SK-N-SH (cell line): ENCODE results near the gene TMEM30A. TPM values are rescaled to one million over a fixed set of nuclear protein-coding genes. Genes with fewer than 3 reads are reported as not detected.

ENCODE experiments used
- CTCF ChIA-PET: fragments of 300-600, 350-600 bp; formaldehyde crosslinking; extraction: SDS; loops from one replicate; lab custom pipeline; 2021; lab: Yijun Ruan, JAX
- POLR2A ChIA-PET: fragments of 350-600 bp; sonication (Branson Sonifier 250); formaldehyde crosslinking; extraction: SDS; loops from one replicate; lab custom pipeline; 2020; ENCODE audit warnings: antibody characterized with exemption, inconsistent platforms; lab: Yijun Ruan, JAX
- DNase-seq: peaks from one replicate; pipeline ENCODE4 v3.0.0; 2012
- H2AFZ ChIP-seq: fragments of 200-600 bp; sonication (generic); 2 replicates; pipeline ENCODE4 v1.8.1; 2016; ENCODE audit warnings: antibody characterized with exemption, mild to moderate bottlenecking, low read depth
- H3F3A ChIP-seq: fragments of 200-600 bp; sonication (generic); replicated peaks from 2 replicates; pipeline ENCODE3; 2016; ENCODE audit warnings: antibody characterized with exemption, mild to moderate bottlenecking; ENCODE audit not compliant: insufficient read depth
- H3K27ac ChIP-seq, 2 experiments: fragments of 200-500 bp in 1 of 2; fragments of 200-600 bp in 1 of 2; sonication (Bioruptor generic) in 1 of 2; sonication (generic), shearing (Covaris generic) in 1 of 2; 2 replicates each; pipeline versions ENCODE4 v1.5.1 to v1.6.1; 2014 to 2016; ENCODE audit warnings: low read depth in 2 of 2, inconsistent platforms in 1 of 2, low read length in 1 of 2, mild to moderate bottlenecking in 1 of 2, mixed read lengths in 1 of 2
- H3K27me3 ChIP-seq: fragments of 200-600 bp; sonication (generic), shearing (Covaris generic); 2 replicates; pipeline ENCODE4 v1.6.1; 2016; ENCODE audit warnings: mixed run types; ENCODE audit not compliant: insufficient read depth
- H3K36me3 ChIP-seq, 2 experiments: fragments of 200-500 bp in 1 of 2; fragments of 200-600 bp in 1 of 2; sonication (Bioruptor generic) in 1 of 2; sonication (generic) in 1 of 2; replicated peaks in 1 of 2; 2 replicates each; pipeline versions ENCODE3 to v1.5.1; 2014 to 2016; ENCODE audit warnings: low read length in 1 of 2, mild to moderate bottlenecking in 1 of 2; ENCODE audit not compliant: insufficient read depth in 2 of 2, control insufficient read depth in 1 of 2
- H3K4me1 ChIP-seq, 2 experiments: fragments of 200-500 bp in 1 of 2; fragments of 200-600 bp in 1 of 2; sonication (Bioruptor generic) in 1 of 2; sonication (generic), shearing (Covaris generic) in 1 of 2; 2 replicates each; pipeline versions ENCODE4 v1.5.1 to v1.6.1; 2014 to 2016; ENCODE audit warnings: low read depth in 1 of 2, low read length in 1 of 2, mixed run types in 1 of 2; ENCODE audit not compliant: insufficient read depth in 2 of 2, control insufficient read depth in 1 of 2
- H3K4me2 ChIP-seq: fragments of 200-600 bp; sonication (generic), shearing (Covaris generic); 2 replicates; pipeline ENCODE4 v1.6.1; 2017; ENCODE audit warnings: mixed run types
- H3K4me3 ChIP-seq, 2 experiments: fragments of 200-500 bp in 1 of 2; fragments of 200-600 bp in 1 of 2; sonication (Bioruptor generic) in 1 of 2; sonication (generic), shearing (Covaris generic) in 1 of 2; 2 replicates each; pipeline versions ENCODE4 v1.5.1 to v1.8.1; 2014 to 2016; ENCODE audit warnings: low read depth in 2 of 2, inconsistent platforms in 1 of 2, low read length in 1 of 2, mild to moderate bottlenecking in 1 of 2, mixed read lengths in 1 of 2, moderate library complexity in 1 of 2
- H3K79me2 ChIP-seq: fragments of 200-600 bp; sonication (generic); 2 replicates; pipeline ENCODE4 v1.8.1; 2017; ENCODE audit warnings: mild to moderate bottlenecking; ENCODE audit not compliant: insufficient read depth
- H3K9ac ChIP-seq: fragments of 200-600 bp; sonication (generic); 2 replicates; pipeline ENCODE4 v1.6.1; 2017; ENCODE audit warnings: mixed run types
- H3K9me2 ChIP-seq: fragments of 200-600 bp; sonication (generic); 2 replicates; pipeline ENCODE4 v1.6.1; 2017; ENCODE audit warnings: mixed run types
- H3K9me3 ChIP-seq: fragments of 200-600 bp; sonication (generic); 2 replicates; pipeline ENCODE4 v1.6.1; 2017; ENCODE audit warnings: mixed run types, mild to moderate bottlenecking, moderate library complexity
- H4K20me1 ChIP-seq: fragments of 200-600 bp; sonication (generic); 2 replicates; pipeline ENCODE4 v1.6.1; 2017; ENCODE audit warnings: mild to moderate bottlenecking, mixed run types; ENCODE audit not compliant: insufficient read depth
- CHD2 ChIP-seq: fragments of 150-350 bp; IDR thresholded peaks from 2 replicates; pipeline ENCODE4 v1.6.1; 2018; ENCODE audit warnings: low read length; ENCODE audit not compliant: partially characterized antibody
- EP300 ChIP-seq, 2 experiments: IDR thresholded peaks; 2 replicates each; pipeline versions ENCODE4 v1.4.0 to v1.6.1; 2012; ENCODE audit warnings: borderline replicate concordance in 1 of 2, low read depth in 1 of 2, low read length in 1 of 2
- EZH2phosphoT487 ChIP-seq: fragments of 200-600 bp; sonication (generic); IDR thresholded peaks from 2 replicates; pipeline ENCODE4 v1.6.1; 2017; ENCODE audit warnings: low read depth, mixed run types, mild to moderate bottlenecking, antibody characterized with exemption, moderate library complexity, borderline replicate concordance
- FOXJ3 ChIP-seq: sonication (generic); formaldehyde crosslinking; IDR thresholded peaks from 2 replicates; pipeline ENCODE4 v1.5.1; 2020; ENCODE audit warnings: mild to moderate bottlenecking, missing genetic modification reagents
- MEF2A ChIP-seq: IDR thresholded peaks from 2 replicates; pipeline ENCODE4 v1.4.0; 2012; ENCODE audit warnings: low read depth, borderline replicate concordance
- MXI1 ChIP-seq: IDR thresholded peaks from 2 replicates; pipeline ENCODE4 v1.6.1; 2012; ENCODE audit warnings: mild to moderate bottlenecking, low read depth, low read length, improper control_type of control experiment
- RAD21 ChIP-seq: IDR thresholded peaks from 2 replicates; pipeline ENCODE4 v1.6.1; 2012; ENCODE audit warnings: mild to moderate bottlenecking, low read length
- TCF12 ChIP-seq: IDR thresholded peaks from 2 replicates; pipeline ENCODE4 v1.4.0; 2012
- USF1 ChIP-seq: IDR thresholded peaks from 2 replicates; pipeline ENCODE4 v1.4.0; 2012; ENCODE audit warnings: low read depth, borderline replicate concordance
- USF2 ChIP-seq: fragments of 150-350 bp; IDR thresholded peaks from 2 replicates; pipeline ENCODE4 v1.6.1; 2017; ENCODE audit warnings: antibody characterized with exemption, low read length, low read depth, borderline replicate concordance
- ZBTB33 ChIP-seq: IDR thresholded peaks from 2 replicates; pipeline ENCODE4 v1.4.0; 2012; ENCODE audit warnings: low read depth, borderline replicate concordance
- WGBS: methylation state at CpG from one replicate; pipeline ENCODE4 v1.1.6; 2017; ENCODE audit warnings: low lambda C conversion rate; 5-methylcytosine and 5-hydroxymethylcytosine counted together
- polyA plus RNA-seq, 3 experiments: library from polyadenylated mRNA; depleted of rRNA; stranded (reverse); fragments of >200 nt; gene quantifications; 2 replicates each; pipeline ENCODE4 v1.2.3, GENCODE V29; 2012

TMEM30A gene
- polyA plus RNA-seq, 1 of the 3 experiments (the other 2 are of a cell fraction) = 22.8 TPM

- DNase-seq = no peak
- TF ChIP-seq MXI1 (no peak), ZBTB33 (no peak), USF1 (no peak), RAD21 (no peak), MEF2A (no peak), USF2 (no peak), FOXJ3 (CRISPR knock-in tag) (no peak), EZH2phosphoT487 (no peak), TCF12 (no peak), EP300 (IDR thresholded peaks at IDR 0.05; ENCODE audit: borderline replicate concordance in 1 of 2, low read depth in 1 of 2, low read length in 1 of 2) (no peak), CHD2 (no peak)
- Histone ChIP-seq H3K4me3 (no peak overlapping the region), H3K9me2 (no peaks in the 10 kb centered on the region), H3K27ac (no peak overlapping the region), H3K79me2 (no peaks in the 10 kb centered on the region), H2AFZ (no peak overlapping the region), H3K4me2 (no peak overlapping the region), H4K20me1 (no peaks in the 10 kb centered on the region), H3K4me1 (peaks cover 0 to 2% of the 10 kb centered on the region in 2 experiments; a peak in 2 of 4 replicates), H3F3A (no peaks in the 10 kb centered on the region), H3K27me3 (no peaks in the 10 kb centered on the region), H3K36me3 (no peaks in the 10 kb centered on the region), H3K9ac (no peak overlapping the region), H3K9me3 (no peaks in the 10 kb centered on the region)
- ChIA-PET CTCF (interaction anchor here (0.7 to 4.3 kb wide), 8 partner anchors 11 to 228 kb away, joined by 3 to 31 read pairs (median 3); no protein-coding TSS in a partner anchor), POLR2A (no interaction called here)
- WGBS = 91% methylated on average over 2 of the region's 2 CpGs
Observed at GRCh38 chr6:75299801-75300530, 15.4 kb upstream of the TMEM30A start.
